SK-N-SH treated with all-trans-retinoic acid at 6 μM for 48 hours (cell line): ENCODE data around the gene LYPD6B.

ENCODE experiments used
- ARNTL ChIP-seq: fragments of 450-650 bp; formaldehyde crosslinking; IDR thresholded peaks from 2 replicates; pipeline ENCODE4 v1.5.0; 2020; ENCODE audit warnings: low read depth, mild to moderate bottlenecking, moderate library complexity, borderline replicate concordance
- CREB5 ChIP-seq: fragments of 250-450 bp; sonication (Bioruptor Pico); IDR thresholded peaks from 2 replicates; pipeline ENCODE4 v1.5.1; 2020; ENCODE audit warnings: low read depth, mild to moderate bottlenecking, moderate library complexity
- CSRNP3 ChIP-seq: fragments of 250-450 bp; sonication (Bioruptor Pico); IDR thresholded peaks from 2 replicates; pipeline ENCODE4 v1.5.1; 2021; ENCODE audit warnings: mild to moderate bottlenecking, moderate library complexity
- OSR1 ChIP-seq: fragments of 250-450 bp; sonication (Bioruptor Pico); IDR thresholded peaks from 2 replicates; pipeline ENCODE4 v1.8.0; 2022; ENCODE audit warnings: moderate library complexity, mild to moderate bottlenecking, inconsistent platforms
- PATZ1 ChIP-seq: fragments of 250-450 bp; sonication (Bioruptor Pico); IDR thresholded peaks from 2 replicates; pipeline ENCODE4 v1.8.0; 2020; ENCODE audit warnings: mild to moderate bottlenecking, moderate library complexity, borderline replicate concordance
- PPARA ChIP-seq: fragments of 250-450 bp; sonication (Bioruptor Pico); IDR thresholded peaks from 2 replicates; pipeline ENCODE4 v1.5.0; 2020; ENCODE audit warnings: mild to moderate bottlenecking, borderline replicate concordance
- TOX ChIP-seq: fragments of 250-450 bp; sonication (Bioruptor Pico); IDR thresholded peaks from 2 replicates; pipeline ENCODE4 v1.8.0; 2021; ENCODE audit warnings: mild to moderate bottlenecking, moderate library complexity, borderline replicate concordance
- ZC3H10 ChIP-seq: fragments of 250-450 bp; sonication (Bioruptor Pico); IDR thresholded peaks from 2 replicates; pipeline ENCODE4 v1.5.1; 2021; ENCODE audit warnings: mild to moderate bottlenecking, moderate library complexity
- ZFP3 ChIP-seq: fragments of 250-450 bp; sonication (Bioruptor Pico); IDR thresholded peaks from 2 replicates; pipeline ENCODE4 v1.5.0; 2020; ENCODE audit warnings: mild to moderate bottlenecking, moderate library complexity
- ZFP30 ChIP-seq: fragments of 450-650 bp; formaldehyde crosslinking; IDR thresholded peaks from 2 replicates; pipeline ENCODE4 v1.5.0; 2022; ENCODE audit warnings: mild to moderate bottlenecking, moderate library complexity
- ZNF565 ChIP-seq: fragments of 450-650 bp; formaldehyde crosslinking; conservative IDR thresholded peaks from 2 replicates; pipeline ENCODE4 v1.5.0; 2020; ENCODE audit warnings: low read depth, mild to moderate bottlenecking, moderate library complexity
- ZNF70 ChIP-seq: fragments of 450-650 bp; formaldehyde crosslinking; IDR thresholded peaks from 2 replicates; pipeline ENCODE4 v1.5.0; 2020; ENCODE audit warnings: mild to moderate bottlenecking, moderate library complexity
- ZNF8 ChIP-seq: fragments of 450-650 bp; formaldehyde crosslinking; IDR thresholded peaks from 2 replicates; pipeline ENCODE4 v1.5.0; 2020; ENCODE audit warnings: mild to moderate bottlenecking, moderate library complexity

- no peak for TF ChIP-seq CREB5 (CRISPR knock-in tag)
- no peak for TF ChIP-seq ZC3H10 (CRISPR knock-in tag)
- no peak for TF ChIP-seq ZFP30 (CRISPR knock-in tag)
- TF ChIP-seq ARNTL: no peak
- no peak for TF ChIP-seq ZNF70 (CRISPR knock-in tag)
- no peak for TF ChIP-seq PATZ1 (CRISPR knock-in tag)
- no peak for TF ChIP-seq CSRNP3 (CRISPR knock-in tag)
- no peak for TF ChIP-seq ZFP3
- no peak for TF ChIP-seq ZNF8 (CRISPR knock-in tag)
- TF ChIP-seq ZNF565 (CRISPR knock-in tag): no peak
- no peak for TF ChIP-seq OSR1 (CRISPR knock-in tag)
- TF ChIP-seq PPARA: no peak
- no peak for TF ChIP-seq TOX (CRISPR knock-in tag)
Observed at GRCh38 chr2:149042881-149043280, 4.4 kb downstream of the LYPD6B start.
